GM21737 (cell line): ENCODE data around the gene GTPBP3.
"Not testable (repeated sequence)": the region's sequence is repeated elsewhere in the genome, so short reads cannot be mapped to it uniquely, and the experiment has no call there.

ENCODE experiments used
- ATAC-seq: cut with Tn5 transposase; IDR thresholded peaks from one replicate; pipeline ENCODE4 v1.9.1; 2021; ENCODE audit warnings: mild to moderate bottlenecking, moderate library complexity; ENCODE audit not compliant: unreplicated experiment

The GTPBP3 gene, protein sequence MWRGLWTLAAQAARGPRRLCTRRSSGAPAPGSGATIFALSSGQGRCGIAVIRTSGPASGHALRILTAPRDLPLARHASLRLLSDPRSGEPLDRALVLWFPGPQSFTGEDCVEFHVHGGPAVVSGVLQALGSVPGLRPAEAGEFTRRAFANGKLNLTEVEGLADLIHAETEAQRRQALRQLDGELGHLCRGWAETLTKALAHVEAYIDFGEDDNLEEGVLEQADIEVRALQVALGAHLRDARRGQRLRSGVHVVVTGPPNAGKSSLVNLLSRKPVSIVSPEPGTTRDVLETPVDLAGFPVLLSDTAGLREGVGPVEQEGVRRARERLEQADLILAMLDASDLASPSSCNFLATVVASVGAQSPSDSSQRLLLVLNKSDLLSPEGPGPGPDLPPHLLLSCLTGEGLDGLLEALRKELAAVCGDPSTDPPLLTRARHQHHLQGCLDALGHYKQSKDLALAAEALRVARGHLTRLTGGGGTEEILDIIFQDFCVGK

DNA sequence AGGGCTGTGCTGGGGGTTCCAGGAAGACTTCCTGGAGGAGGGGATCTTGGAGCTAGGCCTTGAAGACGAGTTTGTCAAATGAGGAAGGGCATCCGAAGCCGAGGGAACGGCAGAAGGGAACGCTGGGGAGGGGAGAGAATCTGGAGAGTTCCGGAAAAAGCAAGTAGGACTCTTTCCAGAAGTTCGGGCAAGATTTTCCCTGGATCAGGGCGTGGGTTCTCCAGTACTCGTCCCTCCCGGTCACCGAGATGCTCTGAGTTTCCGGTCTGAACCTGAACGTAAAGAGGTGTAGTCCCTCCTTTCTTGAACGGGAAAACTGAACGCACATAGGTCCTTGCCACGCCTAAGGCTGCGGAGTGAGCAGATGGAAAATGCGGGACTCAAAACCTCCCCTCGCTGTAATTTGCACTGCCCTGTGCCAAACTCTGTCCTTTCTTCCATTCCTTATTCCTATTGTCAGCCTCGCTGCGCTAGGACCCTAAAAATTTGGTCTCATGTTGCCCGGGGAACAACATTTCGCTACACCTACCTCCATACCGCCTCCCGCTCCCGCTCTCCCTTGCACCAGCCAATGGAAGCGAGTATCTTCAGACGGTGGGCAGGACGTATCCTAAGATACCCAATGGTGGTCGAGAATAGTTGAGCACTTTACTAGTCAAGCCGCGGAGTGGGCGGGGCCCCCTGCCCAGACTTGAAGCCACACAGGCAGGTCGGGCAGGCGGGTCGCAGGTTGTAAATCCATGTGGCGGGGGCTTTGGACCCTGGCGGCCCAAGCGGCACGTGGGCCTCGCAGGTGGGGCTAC is at the start of gene GTPBP3:
Gene GTPBP3, plus strand, starts transcription at position 682 of the 803 bp plus-strand sequence. Its CDS starts 59 bp downstream, at position 741.
- ATAC-seq = peak; percentile 67

GRCh38 chr19:17289489-17289888 is 47.9 kb upstream of the GTPBP3 start:
- no peak for ATAC-seq

GRCh38 chr19:17292301-17293074 is 44.9 kb upstream of the GTPBP3 start:
- peak; percentile 81 for ATAC-seq

DNA sequence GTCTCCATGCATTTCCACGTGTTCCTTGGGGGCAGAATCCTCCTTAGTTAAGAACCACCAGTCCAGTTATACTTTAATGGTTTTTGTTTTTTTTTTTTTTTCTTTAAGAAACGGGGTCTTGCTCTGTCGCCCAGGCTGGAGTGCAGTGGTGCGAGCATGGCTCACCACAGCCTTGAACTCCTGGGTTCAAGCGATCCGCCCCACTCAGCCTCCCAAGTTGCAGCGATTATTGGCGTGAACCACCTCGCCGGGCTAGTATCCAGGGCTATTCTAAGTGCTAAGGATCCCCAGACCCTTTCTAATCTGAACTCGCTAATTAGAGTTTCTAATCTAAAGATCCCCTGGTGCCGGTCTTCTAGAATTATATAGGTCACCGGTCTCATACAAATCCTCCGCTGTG is 43.7 kb upstream of the GTPBP3 start:
- no peak for ATAC-seq

DNA sequence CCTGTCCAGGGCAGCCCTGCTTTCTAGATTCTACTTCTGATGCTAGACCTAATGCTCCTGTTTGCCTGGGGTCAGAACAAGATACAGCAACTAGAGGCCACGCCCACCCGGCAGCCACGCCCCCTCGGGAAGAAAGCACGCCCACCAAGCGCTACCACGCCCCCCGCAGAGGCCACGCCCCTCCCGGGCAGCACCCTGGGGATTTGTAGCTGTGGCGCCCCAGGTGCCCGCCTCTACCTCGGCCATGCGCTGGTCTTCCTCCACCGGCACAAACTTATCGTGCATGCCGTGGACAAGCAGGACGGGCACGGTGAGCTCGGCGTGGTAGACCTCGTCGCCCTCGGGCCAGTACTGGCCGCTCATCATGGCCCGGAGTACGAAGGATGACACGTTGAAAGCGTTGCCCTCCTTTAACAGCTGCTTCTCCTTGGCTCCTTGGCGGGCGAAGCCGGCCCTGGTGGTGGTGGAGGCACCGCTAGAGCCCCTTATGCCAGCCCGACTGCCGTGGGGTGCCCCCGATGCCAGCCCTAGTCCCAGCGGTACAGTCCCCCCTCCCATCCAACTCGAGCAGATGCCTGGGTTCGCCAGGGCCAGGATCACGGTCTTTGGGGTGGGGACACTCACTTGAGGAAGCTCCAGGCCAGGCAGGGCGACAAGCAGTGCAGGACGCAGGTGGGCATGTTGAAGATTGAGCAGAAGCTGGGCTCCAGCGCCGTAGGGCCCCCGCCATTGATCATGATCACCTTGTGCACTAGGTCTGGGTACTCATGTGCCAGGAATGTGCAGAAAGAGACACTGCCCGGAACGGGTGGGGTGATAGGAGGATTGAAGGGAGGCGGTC is 43.1 kb upstream of the GTPBP3 start:
- no peak for ATAC-seq

GRCh38 chr19:17295551-17295950 is 41.8 kb upstream of the GTPBP3 start:
- not testable (repeated sequence) for ATAC-seq

GRCh38 chr19:17296273-17296672 is 41.1 kb upstream of the GTPBP3 start:
- ATAC-seq = no peak

- ATAC-seq = no peak
Observed at GRCh38 chr19:17296976-17297375, 40.4 kb upstream of the GTPBP3 start.

GRCh38 chr19:17300992-17301619 is 36.2 kb upstream of the GTPBP3 start:
- no peak for ATAC-seq

DNA sequence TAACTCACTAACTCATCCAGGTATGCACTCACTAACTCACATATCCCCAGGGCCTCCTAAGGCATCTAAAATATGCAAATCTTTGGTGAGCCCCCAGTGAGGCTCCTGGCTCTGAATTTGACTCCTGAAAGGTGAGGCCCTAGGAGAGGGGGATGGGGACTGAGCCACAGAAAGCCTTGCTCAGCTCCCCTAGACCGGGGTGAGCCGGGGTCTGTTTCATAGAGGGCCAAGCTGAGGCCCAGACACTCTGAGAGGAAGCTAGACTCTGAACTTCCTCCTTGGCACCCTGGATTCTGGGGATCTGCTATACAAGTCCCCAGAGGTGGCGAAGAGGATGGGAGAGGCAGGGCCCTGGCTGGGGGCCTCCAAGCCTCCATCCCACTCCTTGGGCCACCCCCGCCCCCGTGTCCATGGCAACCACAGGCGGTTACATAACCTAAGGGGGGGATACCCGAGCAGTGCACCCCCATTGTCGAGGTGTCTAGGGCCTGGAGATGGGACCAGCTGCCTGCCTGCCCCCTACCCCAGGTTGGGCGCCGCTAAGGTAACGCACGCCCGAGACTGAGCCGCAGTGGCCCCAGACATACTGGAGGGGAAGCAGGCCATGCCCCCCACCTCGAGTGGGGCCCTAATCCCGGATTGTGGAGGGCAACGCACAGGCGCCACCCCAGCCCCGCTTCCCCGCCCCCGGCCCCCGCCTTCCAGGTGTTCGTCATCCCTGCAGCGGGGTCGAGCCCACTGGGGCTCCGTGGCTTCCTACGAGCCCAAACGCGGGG is 34.8 kb upstream of the GTPBP3 start:
- ATAC-seq = no peak

DNA sequence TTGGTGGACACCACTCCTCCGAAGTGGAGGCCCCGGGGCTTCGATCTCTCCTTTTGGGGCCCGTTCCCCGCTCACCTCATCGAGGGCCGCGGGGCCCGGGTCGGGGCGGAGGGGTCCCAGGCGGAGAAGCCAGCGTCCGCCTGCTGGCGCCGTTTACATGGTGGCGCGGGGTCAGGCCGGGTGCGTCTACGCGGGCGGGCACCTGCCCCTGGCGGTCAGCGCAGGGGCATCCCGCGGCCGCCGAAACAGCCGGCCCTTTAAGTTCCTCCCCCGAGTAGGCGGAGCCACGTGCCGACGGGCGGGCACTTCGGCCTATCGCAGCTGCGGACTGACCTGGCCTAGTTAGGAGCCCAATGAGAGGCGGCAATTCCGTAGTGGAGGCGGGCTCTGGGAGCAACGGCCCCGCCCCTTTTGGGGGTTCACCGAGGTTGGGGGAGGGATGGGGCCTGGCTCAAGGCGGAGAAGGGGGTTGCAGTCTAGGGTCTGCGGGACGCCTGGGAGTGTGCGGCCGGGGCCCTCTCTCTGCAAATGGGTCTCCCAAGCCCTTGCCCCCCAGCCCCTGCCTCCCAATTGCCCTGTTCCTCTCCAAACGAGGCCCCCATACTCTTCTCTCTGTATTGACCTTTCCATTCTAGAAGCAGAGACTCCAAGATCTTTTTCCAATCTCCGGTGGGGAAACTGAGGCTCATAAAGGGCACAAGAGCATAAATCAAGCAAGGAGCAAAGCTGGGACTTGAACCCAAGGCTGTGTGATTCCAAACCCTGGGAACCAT is 34.0 kb upstream of the GTPBP3 start, which contains the start of gene ABHD8:
Gene ABHD8, minus strand, starts transcription at position 259 of the 773 bp plus-strand sequence. CDS start 1,809 bp downstream, outside the sequence.
- ATAC-seq = peak; percentile 51

- no peak for ATAC-seq
Observed at GRCh38 chr19:17303940-17304267, 33.4 kb upstream of the GTPBP3 start.

DNA sequence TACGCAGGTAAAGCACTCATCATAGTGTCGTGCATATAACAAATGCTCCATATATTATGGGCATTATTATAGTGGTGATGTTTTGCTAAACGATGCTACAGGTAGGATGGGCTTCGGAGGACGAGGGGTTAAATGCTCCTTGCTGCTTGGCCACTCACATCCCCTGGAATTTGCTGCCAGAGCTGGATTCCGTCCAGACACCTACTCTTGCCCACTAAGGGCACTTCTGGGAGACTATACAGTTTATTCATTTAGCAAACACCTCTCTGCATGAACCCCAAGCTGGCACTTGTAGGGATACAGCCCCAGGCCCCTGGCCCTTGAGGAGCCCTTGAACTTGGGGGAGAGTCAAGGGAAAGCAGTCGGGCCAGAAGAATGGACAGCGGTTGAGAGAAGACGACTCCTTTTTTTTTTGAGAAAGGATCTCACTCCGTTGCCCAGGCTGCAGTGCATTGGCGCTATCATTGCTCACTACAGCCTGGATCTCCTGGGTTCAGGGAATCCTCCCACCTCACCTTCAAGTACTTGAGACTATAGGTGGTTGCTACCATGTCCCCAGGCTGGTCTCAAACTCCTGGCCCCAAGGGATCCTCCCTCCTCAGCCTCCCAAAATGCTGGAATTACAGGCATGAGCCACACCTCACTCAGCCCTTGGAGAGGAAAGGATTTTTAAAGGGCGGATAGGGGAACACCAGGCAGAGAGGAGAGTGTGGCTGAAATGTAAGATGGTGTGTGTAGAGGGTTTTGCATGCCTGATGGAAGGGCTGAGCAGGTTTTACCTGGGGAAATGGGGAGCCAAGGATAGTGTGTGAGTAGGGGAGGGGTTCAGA is 32.8 kb upstream of the GTPBP3 start:
- no peak for ATAC-seq

- no peak for ATAC-seq
Observed at GRCh38 chr19:17305216-17305516, 32.2 kb upstream of the GTPBP3 start.

GRCh38 chr19:17305517-17306284 is 31.7 kb upstream of the GTPBP3 start, which contains the start of gene MRPL34:
TSS of gene MRPL34 (plus strand) at chr19:17305872. CDS start at chr19:17305893, 21 bp downstream.
- ATAC-seq = peak; percentile 52

GRCh38 chr19:17306285-17306714 is 31.1 kb upstream of the GTPBP3 start:
- ATAC-seq = no peak
